Esophagus muscularis mucosa (tissue), 4 donors: ENCODE data around the gene FKBP1A. TPM values are rescaled to one million over a fixed set of nuclear protein-coding genes. Genes with fewer than 3 reads are reported as not detected.

ENCODE experiments used
- DNase-seq: peaks from one replicate; pipeline ENCODE4 v3.0.0-alpha.2; 2017; ENCODE audit errors: extremely low spot score
- H3K27ac ChIP-seq, 4 donors: fragments of 200-600 bp; sonication (generic); replicated peaks in 1 of 4; 1 replicate in 3 of 4; 2 replicates in 1 of 4; pipeline ENCODE4 v1.5.1; 2016 to 2019; ENCODE audit warnings: mild to moderate bottlenecking in 1 of 4
- H3K27me3 ChIP-seq, 4 donors: fragments of 200-600 bp; sonication (generic); one replicate each; pipeline versions ENCODE4 v1.5.1 to v1.6.0; 2016 to 2019
- H3K36me3 ChIP-seq, 4 donors: fragments of 200-600 bp; sonication (generic); one replicate each; pipeline ENCODE4 v1.5.1; 2016 to 2019
- H3K4me1 ChIP-seq, 4 donors: fragments of 200-600 bp; sonication (generic); one replicate each; pipeline ENCODE4 v1.5.1; 2016 to 2019
- H3K4me3 ChIP-seq, 4 donors: fragments of 200-600 bp; sonication (generic); 1 replicate in 2 of 4; 2 replicates in 2 of 4; pipeline ENCODE4 v1.5.1; 2016 to 2019; ENCODE audit warnings: mild to moderate bottlenecking in 4 of 4, moderate library complexity in 1 of 4
- H3K9me3 ChIP-seq, 4 donors: fragments of 200-600 bp; sonication (generic); 1 replicate in 3 of 4; 2 replicates in 1 of 4; pipeline ENCODE4 v1.5.1; 2016 to 2019
- EP300 ChIP-seq: sonication (generic); formaldehyde crosslinking; IDR thresholded peaks from one replicate; pipeline ENCODE4 v1.6.1; 2017; ENCODE audit warnings: antibody characterized with exemption
- POLR2A ChIP-seq: fragments of 450-650 bp; IDR thresholded peaks from one replicate; pipeline ENCODE4 v1.6.1; 2017; ENCODE audit warnings: antibody characterized with exemption, moderate library complexity, mild to moderate bottlenecking, low read depth
- POLR2AphosphoS5 ChIP-seq, 2 donors: sonication (generic); formaldehyde crosslinking; IDR thresholded peaks; one replicate each; pipeline ENCODE4 v1.6.1; 2017; ENCODE audit warnings: antibody characterized with exemption in 2 of 2
- WGBS: methylation state at CpG from one replicate; pipeline ENCODE4 v1.1.5; 2018; 5-methylcytosine and 5-hydroxymethylcytosine counted together
- intact Hi-C: fragments of 100-400 bp; cut with DNase I; formaldehyde crosslinking; loops from one replicate; pipeline ENCODE4 v1.15.1; 2023
- total RNA-seq, 4 donors: library from RNA; depleted of rRNA; stranded (reverse); fragments of >200 nt; gene quantifications; one replicate each; pipeline versions ENCODE4 v1.1.0 to v1.2.1, GENCODE V29; 2016
- TF ChIP-seq, protein P1 (sequence below), 3 experiments: fragments of 200-600 bp in 2 of 3; fragments of 450-650 bp in 1 of 3; sonication (generic) in 2 of 3; IDR thresholded peaks; one replicate each; pipeline ENCODE4 v1.5.1; 2017 to 2019; ENCODE audit warnings: antibody characterized with exemption in 3 of 3, mild to moderate bottlenecking in 2 of 3, moderate library complexity in 1 of 3

FKBP1A gene
- total RNA-seq, 4 donors from 2014 or later, result 84.3 to 99.2 (median 89.8) TPM

GRCh38 chr20:1438361-1438760, 45.5 kb upstream of the FKBP1A start:
- H3K27me3 ChIP-seq, result no peaks in the 10 kb centered on the region
- 0% methylated on average over 1 of the region's 1 CpG for WGBS
- no peaks in the 10 kb centered on the region for H3K4me1 ChIP-seq
- H3K36me3 ChIP-seq, result peaks cover 13 to 51% (median 42%) of the 10 kb centered on the region in 4 donors
- intact Hi-C loops, result no loop called here
- TF ChIP-seq EP300 (no peak), POLR2AphosphoS5 (IDR thresholded peaks at IDR 0.05) (no peak), POLR2A (no peak)
- TF ChIP-seq, protein P1, sequence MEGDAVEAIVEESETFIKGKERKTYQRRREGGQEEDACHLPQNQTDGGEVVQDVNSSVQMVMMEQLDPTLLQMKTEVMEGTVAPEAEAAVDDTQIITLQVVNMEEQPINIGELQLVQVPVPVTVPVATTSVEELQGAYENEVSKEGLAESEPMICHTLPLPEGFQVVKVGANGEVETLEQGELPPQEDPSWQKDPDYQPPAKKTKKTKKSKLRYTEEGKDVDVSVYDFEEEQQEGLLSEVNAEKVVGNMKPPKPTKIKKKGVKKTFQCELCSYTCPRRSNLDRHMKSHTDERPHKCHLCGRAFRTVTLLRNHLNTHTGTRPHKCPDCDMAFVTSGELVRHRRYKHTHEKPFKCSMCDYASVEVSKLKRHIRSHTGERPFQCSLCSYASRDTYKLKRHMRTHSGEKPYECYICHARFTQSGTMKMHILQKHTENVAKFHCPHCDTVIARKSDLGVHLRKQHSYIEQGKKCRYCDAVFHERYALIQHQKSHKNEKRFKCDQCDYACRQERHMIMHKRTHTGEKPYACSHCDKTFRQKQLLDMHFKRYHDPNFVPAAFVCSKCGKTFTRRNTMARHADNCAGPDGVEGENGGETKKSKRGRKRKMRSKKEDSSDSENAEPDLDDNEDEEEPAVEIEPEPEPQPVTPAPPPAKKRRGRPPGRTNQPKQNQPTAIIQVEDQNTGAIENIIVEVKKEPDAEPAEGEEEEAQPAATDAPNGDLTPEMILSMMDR (IDR thresholded peaks at IDR 0.05), result no peak
- no peak overlapping the region for H3K4me3 ChIP-seq
- DNase-seq, result peak; percentile 91
- H3K27ac ChIP-seq, result no peak overlapping the region
- no peaks in the 10 kb centered on the region for H3K9me3 ChIP-seq

GRCh38 chr20:1437235-1437904, 44.5 kb upstream of the FKBP1A start:
- no peaks in the 10 kb centered on the region for H3K27me3 ChIP-seq
- WGBS, result 36% methylated on average over 5 of the region's 5 CpGs
- H3K4me3 ChIP-seq, result no peak overlapping the region
- peak; percentile 92 for DNase-seq
- H3K36me3 ChIP-seq, result peaks cover 12 to 41% (median 32%) of the 10 kb centered on the region in 4 donors
- TF ChIP-seq, protein P1 (IDR thresholded peaks at IDR 0.05), result peak; percentile 76 to 83 (median 81)
- TF ChIP-seq POLR2A, result no peak
- intact Hi-C loops, result loop anchor here (1.0 kb wide), 1 partner anchor 124 kb away; no protein-coding TSS in a partner anchor
- H3K27ac ChIP-seq, result no peak overlapping the region
- no peaks in the 10 kb centered on the region for H3K4me1 ChIP-seq
- H3K9me3 ChIP-seq, result no peaks in the 10 kb centered on the region

DNA sequence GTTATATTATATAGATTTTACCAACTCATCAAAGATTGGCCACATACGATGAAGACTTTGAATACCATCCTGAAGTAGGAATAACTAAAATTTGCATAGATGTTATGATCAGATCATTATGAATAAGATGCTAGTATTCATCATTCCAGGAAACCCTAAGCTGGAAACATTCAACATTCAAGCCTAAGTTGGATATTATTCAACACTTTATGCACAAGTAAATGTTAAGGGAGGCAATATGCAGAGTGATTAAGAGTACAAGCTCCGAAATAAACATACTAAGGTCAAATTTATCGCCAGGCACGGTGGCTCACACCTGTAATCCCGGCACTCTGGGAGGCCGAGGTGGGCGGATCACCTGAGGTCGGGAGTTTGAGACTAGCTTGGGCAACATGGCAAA, 43.4 kb upstream of the FKBP1A start:
- Histone ChIP-seq H3K4me1 (no peaks in the 10 kb centered on the region), H3K9me3 (no peaks in the 10 kb centered on the region), H3K27me3 (no peaks in the 10 kb centered on the region), H3K4me3 (no peak overlapping the region), H3K27ac (no peak overlapping the region), H3K36me3 (peaks cover 1 to 30% (median 21%) of the 10 kb centered on the region in 4 donors)
- 94% methylated on average over 8 of the region's 8 CpGs for WGBS
- peak; percentile 17 for DNase-seq
- intact Hi-C loops, result no loop called here
- TF ChIP-seq POLR2A (no peak), POLR2AphosphoS5 (IDR thresholded peaks at IDR 0.05) (no peak)

DNA sequence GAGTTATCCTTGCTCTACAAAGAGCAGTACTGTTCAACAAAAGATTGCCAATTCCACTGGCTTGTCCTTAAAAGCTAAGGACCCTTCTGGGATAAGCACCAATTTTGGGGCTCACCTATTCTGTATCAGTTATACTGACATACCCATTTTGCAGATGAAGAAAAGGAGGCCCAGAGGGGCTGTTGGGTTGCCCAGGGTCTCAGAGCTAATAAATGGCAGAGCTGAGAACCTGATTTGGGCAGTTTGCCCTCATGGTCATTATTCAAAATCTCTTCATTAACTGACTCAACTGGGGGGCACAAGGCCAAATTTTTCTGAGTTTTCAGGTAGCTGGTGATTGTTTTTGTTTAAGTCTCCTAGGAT, 42.5 kb upstream of the FKBP1A start:
- TF ChIP-seq, protein P1 (IDR thresholded peaks at IDR 0.05), result no peak
- TF ChIP-seq POLR2A, result no peak
- no peak for TF ChIP-seq EP300
- no peak for TF ChIP-seq POLR2AphosphoS5 (IDR thresholded peaks at IDR 0.05)
- Histone ChIP-seq H3K36me3 (peaks cover 0 to 20% (median 14%) of the 10 kb centered on the region in 4 donors), H3K4me3 (no peak overlapping the region), H3K27me3 (no peaks in the 10 kb centered on the region), H3K27ac (no peak overlapping the region), H3K4me1 (no peaks in the 10 kb centered on the region), H3K9me3 (no peaks in the 10 kb centered on the region)
- intact Hi-C loops, result no loop called here
- no peak for DNase-seq

- intact Hi-C loops, result no loop called here
- Histone ChIP-seq H3K36me3 (peaks cover 0 to 15% (median 9%) of the 10 kb centered on the region in 4 donors), H3K9me3 (no peaks in the 10 kb centered on the region), H3K27me3 (no peaks in the 10 kb centered on the region), H3K27ac (no peak overlapping the region), H3K4me1 (no peaks in the 10 kb centered on the region), H3K4me3 (no peak overlapping the region)
- WGBS, result 77% methylated on average over 2 of the region's 2 CpGs
- DNase-seq, result no peak
- TF ChIP-seq POLR2A (no peak), EP300 (no peak), POLR2AphosphoS5 (IDR thresholded peaks at IDR 0.05) (no peak)
- TF ChIP-seq, protein P1 (IDR thresholded peaks at IDR 0.05), result no peak
Measured at GRCh38 chr20:1434571-1435336, 41.9 kb upstream of the FKBP1A start.
